WTC11 (cell line): Measurements from ENCODE around the gene ZFYVE16.

Experiments used
- ATF3 ChIP-seq: sonication (generic); formaldehyde crosslinking; conservative IDR thresholded peaks from 2 replicates; pipeline ENCODE4 v1.8.1; 2022; ENCODE audit warnings: mild to moderate bottlenecking, missing genetic modification reagents
- CTCF ChIP-seq: fragments of 200-600 bp; IDR thresholded peaks from 2 replicates; pipeline ENCODE4 v1.8.0; 2022; ENCODE audit warnings: antibody characterized with exemption
- HMGXB4 ChIP-seq: sonication (generic); formaldehyde crosslinking; IDR thresholded peaks from 2 replicates; pipeline ENCODE4 v1.8.1; 2023; ENCODE audit warnings: mild to moderate bottlenecking, moderate library complexity, missing genetic modification reagents
- NFATC4 ChIP-seq: fragments of 250-450 bp; sonication (Bioruptor Pico); IDR thresholded peaks from 2 replicates; pipeline ENCODE4 v1.9.0; 2021; ENCODE audit warnings: mild to moderate bottlenecking
- NR2C2 ChIP-seq: sonication (generic); formaldehyde crosslinking; IDR thresholded peaks from 2 replicates; pipeline ENCODE4 v1.8.0; 2022; ENCODE audit warnings: mild to moderate bottlenecking, missing genetic modification reagents
- SMAD3 ChIP-seq: sonication (generic); formaldehyde crosslinking; IDR thresholded peaks from 2 replicates; pipeline ENCODE4 v1.8.0; 2022; ENCODE audit warnings: missing genetic modification reagents, mild to moderate bottlenecking, borderline replicate concordance
- SP1 ChIP-seq: sonication (generic); formaldehyde crosslinking; conservative IDR thresholded peaks from 2 replicates; pipeline ENCODE4 v1.8.1; 2022; ENCODE audit warnings: missing genetic modification reagents
- TCF7 ChIP-seq: sonication (generic); formaldehyde crosslinking; IDR thresholded peaks from 2 replicates; pipeline ENCODE4 v1.8.0; 2022; ENCODE audit warnings: mild to moderate bottlenecking, low read depth, missing genetic modification reagents, moderate library complexity
- TEAD4 ChIP-seq: sonication (generic); formaldehyde crosslinking; IDR thresholded peaks from 2 replicates; pipeline ENCODE4 v1.8.0; 2022; ENCODE audit warnings: mild to moderate bottlenecking, missing genetic modification reagents
- ZBTB21 ChIP-seq: sonication (generic); formaldehyde crosslinking; IDR thresholded peaks from 2 replicates; pipeline ENCODE4 v1.8.1; 2023; ENCODE audit warnings: mild to moderate bottlenecking, missing genetic modification reagents, borderline replicate concordance
- TF ChIP-seq, protein P1 (sequence below): sonication (generic); formaldehyde crosslinking; conservative IDR thresholded peaks from 2 replicates; pipeline ENCODE4 v1.8.1; 2023; ENCODE audit warnings: mild to moderate bottlenecking, low read depth, missing genetic modification reagents, moderate library complexity
- TF ChIP-seq, protein P2 (sequence below): sonication (generic); formaldehyde crosslinking; IDR thresholded peaks from 2 replicates; pipeline ENCODE4 v1.8.0; 2022; ENCODE audit warnings: mild to moderate bottlenecking, missing genetic modification reagents
- TF ChIP-seq, protein P3 (sequence below): sonication (generic); formaldehyde crosslinking; IDR thresholded peaks from 2 replicates; pipeline ENCODE4 v1.8.0; 2023; ENCODE audit warnings: missing genetic modification reagents, mild to moderate bottlenecking, borderline replicate concordance
- TF ChIP-seq, protein P4 (sequence below): sonication (generic); formaldehyde crosslinking; IDR thresholded peaks from 2 replicates; pipeline ENCODE4 v1.8.0; 2023; ENCODE audit warnings: missing genetic modification reagents

DNA sequence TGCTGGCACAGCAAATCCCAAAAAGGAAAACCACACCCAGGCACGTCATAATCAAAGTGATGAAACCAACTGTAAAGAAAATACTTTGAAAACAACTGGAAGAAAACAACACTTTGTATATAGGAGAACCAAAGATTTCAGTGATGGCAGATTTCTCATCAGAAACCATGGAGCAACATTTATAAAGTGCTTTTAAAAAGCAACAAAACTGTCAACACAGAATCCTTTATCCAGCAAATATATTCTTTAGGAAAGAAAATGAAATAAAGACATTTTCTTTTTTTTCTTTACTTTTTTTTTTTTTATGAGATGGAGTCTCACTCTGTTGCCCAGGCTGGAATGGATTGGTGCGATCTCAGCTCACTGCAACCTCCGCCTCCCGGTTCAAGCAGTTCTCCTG is 74.7 kb downstream of the ZFYVE16 start:
- TF ChIP-seq CTCF (no peak), SP1 (no peak), TEAD4 (CRISPR knock-in tag) (no peak), NFATC4 (no peak), HMGXB4 (CRISPR knock-in tag) (no peak), NR2C2 (CRISPR knock-in tag) (no peak), SMAD3 (CRISPR knock-in tag) (no peak), ZBTB21 (CRISPR knock-in tag) (no peak), ATF3 (CRISPR knock-in tag) (no peak), TCF7 (no peak)
- TF ChIP-seq, protein P1, sequence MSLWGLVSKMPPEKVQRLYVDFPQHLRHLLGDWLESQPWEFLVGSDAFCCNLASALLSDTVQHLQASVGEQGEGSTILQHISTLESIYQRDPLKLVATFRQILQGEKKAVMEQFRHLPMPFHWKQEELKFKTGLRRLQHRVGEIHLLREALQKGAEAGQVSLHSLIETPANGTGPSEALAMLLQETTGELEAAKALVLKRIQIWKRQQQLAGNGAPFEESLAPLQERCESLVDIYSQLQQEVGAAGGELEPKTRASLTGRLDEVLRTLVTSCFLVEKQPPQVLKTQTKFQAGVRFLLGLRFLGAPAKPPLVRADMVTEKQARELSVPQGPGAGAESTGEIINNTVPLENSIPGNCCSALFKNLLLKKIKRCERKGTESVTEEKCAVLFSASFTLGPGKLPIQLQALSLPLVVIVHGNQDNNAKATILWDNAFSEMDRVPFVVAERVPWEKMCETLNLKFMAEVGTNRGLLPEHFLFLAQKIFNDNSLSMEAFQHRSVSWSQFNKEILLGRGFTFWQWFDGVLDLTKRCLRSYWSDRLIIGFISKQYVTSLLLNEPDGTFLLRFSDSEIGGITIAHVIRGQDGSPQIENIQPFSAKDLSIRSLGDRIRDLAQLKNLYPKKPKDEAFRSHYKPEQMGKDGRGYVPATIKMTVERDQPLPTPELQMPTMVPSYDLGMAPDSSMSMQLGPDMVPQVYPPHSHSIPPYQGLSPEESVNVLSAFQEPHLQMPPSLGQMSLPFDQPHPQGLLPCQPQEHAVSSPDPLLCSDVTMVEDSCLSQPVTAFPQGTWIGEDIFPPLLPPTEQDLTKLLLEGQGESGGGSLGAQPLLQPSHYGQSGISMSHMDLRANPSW (CRISPR knock-in tag) = no peak
- TF ChIP-seq, protein P2, sequence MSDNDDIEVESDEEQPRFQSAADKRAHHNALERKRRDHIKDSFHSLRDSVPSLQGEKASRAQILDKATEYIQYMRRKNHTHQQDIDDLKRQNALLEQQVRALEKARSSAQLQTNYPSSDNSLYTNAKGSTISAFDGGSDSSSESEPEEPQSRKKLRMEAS (CRISPR knock-in tag) = no peak
- TF ChIP-seq, protein P3, sequence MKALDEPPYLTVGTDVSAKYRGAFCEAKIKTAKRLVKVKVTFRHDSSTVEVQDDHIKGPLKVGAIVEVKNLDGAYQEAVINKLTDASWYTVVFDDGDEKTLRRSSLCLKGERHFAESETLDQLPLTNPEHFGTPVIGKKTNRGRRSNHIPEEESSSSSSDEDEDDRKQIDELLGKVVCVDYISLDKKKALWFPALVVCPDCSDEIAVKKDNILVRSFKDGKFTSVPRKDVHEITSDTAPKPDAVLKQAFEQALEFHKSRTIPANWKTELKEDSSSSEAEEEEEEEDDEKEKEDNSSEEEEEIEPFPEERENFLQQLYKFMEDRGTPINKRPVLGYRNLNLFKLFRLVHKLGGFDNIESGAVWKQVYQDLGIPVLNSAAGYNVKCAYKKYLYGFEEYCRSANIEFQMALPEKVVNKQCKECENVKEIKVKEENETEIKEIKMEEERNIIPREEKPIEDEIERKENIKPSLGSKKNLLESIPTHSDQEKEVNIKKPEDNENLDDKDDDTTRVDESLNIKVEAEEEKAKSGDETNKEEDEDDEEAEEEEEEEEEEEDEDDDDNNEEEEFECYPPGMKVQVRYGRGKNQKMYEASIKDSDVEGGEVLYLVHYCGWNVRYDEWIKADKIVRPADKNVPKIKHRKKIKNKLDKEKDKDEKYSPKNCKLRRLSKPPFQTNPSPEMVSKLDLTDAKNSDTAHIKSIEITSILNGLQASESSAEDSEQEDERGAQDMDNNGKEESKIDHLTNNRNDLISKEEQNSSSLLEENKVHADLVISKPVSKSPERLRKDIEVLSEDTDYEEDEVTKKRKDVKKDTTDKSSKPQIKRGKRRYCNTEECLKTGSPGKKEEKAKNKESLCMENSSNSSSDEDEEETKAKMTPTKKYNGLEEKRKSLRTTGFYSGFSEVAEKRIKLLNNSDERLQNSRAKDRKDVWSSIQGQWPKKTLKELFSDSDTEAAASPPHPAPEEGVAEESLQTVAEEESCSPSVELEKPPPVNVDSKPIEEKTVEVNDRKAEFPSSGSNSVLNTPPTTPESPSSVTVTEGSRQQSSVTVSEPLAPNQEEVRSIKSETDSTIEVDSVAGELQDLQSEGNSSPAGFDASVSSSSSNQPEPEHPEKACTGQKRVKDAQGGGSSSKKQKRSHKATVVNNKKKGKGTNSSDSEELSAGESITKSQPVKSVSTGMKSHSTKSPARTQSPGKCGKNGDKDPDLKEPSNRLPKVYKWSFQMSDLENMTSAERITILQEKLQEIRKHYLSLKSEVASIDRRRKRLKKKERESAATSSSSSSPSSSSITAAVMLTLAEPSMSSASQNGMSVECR = no peak
- TF ChIP-seq, protein P4, sequence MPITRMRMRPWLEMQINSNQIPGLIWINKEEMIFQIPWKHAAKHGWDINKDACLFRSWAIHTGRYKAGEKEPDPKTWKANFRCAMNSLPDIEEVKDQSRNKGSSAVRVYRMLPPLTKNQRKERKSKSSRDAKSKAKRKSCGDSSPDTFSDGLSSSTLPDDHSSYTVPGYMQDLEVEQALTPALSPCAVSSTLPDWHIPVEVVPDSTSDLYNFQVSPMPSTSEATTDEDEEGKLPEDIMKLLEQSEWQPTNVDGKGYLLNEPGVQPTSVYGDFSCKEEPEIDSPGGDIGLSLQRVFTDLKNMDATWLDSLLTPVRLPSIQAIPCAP (CRISPR knock-in tag) = no peak
